ENCODE data around the gene USP30.
"Not testable (repeated sequence)": the region's sequence is repeated elsewhere in the genome, so short reads cannot be mapped to it uniquely, and the experiment has no call there.

USP30 gene, protein sequence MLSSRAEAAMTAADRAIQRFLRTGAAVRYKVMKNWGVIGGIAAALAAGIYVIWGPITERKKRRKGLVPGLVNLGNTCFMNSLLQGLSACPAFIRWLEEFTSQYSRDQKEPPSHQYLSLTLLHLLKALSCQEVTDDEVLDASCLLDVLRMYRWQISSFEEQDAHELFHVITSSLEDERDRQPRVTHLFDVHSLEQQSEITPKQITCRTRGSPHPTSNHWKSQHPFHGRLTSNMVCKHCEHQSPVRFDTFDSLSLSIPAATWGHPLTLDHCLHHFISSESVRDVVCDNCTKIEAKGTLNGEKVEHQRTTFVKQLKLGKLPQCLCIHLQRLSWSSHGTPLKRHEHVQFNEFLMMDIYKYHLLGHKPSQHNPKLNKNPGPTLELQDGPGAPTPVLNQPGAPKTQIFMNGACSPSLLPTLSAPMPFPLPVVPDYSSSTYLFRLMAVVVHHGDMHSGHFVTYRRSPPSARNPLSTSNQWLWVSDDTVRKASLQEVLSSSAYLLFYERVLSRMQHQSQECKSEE

DNA sequence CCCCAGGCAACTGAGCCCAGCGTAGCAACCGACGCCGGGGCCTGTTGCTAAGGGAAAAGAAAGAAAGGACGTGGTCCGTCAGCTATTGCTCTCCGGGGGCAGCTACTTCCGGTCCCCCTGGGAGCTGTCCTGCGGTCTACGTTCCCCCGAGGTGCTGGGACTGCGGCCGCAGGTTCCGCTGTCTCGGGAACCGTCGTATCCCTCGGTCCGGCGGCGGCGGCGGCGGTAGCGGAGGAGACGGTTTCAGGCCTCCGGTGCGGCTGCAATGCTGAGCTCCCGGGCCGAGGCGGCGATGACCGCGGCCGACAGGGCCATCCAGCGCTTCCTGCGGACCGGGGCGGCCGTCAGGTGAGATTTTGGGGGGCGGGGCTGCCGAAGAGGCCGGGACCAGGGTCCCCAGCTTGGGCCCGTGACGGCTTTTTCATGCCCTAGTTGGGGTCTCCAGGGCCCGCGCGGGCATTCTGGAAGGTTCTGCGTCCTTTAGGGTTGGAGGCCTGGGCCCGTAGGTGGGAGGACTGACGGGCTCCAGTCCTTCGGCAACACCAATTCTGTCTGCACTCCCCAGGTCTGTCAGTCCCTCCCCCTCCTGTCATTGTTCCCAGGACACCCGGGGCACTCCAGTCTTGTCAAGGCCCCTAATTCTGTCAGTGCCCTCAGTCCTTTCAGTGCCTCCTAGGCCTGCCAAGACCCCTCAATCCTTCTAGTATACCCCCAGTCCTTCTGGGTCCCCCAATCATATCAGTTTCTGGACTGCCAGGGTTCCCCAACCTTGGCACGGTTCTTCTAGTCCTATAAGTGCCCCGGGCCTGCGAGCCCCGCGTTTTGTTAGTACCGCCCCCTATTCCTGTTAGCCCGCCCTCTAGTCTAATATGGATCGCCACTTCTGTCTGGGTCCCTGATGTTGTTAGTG, at the start of gene USP30:
Gene USP30 (plus strand): TSS at position 163 of the 910 bp plus-strand sequence. CDS start 103 bp downstream, at position 266.
- DNase-seq, result no peak

DNA sequence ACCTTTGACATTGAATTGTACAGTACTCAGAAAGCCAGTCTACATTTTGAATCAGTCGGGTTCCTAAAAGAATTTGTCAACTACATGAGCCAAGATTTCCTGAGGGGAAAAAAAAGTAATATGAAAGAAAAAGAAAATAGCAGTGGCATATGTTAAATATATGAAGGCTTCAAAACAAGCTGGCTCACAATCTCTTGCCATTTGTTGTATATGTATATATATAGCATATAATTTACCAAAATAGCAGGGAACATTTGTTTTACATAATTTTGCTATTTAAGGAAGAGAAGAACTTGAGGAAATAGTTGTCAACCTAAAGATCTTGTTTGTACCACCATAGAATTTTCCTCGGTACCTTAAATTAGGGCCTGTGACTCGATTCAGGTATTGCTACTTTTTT, 48.4 kb upstream of the USP30 start:
- no peak for DNase-seq

DNA sequence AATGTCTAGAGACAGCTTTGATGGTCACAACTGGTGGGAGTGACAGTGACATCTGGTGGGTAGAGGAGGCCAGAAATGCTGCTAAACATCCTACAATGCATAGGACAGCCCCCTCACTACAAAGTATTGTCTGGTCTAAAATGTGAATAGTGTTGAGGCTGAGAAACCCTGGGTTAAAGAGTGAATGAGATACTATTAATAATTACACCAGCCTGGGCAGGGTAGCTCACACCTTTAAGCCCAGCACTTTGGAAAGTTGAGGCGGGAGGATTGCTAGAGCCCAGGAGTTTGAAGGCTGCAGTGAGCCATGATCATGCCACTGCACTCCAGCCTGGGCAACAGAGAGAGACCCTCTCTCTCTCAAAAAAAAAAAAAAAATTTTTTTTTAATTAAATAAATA, 42.6 kb upstream of the USP30 start:
- no peak for DNase-seq

DNA sequence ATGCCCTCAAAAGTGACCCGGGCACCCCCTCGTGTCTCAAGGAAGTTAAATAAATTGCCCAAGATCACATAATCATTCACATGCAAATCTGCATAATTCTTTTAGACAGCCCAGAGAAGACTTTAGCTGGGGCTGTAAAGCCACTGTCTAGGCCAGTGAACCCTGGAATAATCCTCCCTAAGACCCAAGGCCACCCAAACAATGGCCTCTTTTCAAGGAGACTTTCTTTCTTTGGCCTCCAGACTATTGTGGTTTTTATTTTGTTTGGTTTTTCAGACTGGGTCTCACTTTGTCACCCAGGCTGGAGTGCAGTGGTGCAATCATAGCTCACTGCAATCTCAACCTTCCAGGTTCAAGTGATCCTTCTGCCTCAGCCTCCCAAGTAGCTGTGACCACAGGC, 42.1 kb upstream of the USP30 start:
- DNase-seq, result no peak

DNA sequence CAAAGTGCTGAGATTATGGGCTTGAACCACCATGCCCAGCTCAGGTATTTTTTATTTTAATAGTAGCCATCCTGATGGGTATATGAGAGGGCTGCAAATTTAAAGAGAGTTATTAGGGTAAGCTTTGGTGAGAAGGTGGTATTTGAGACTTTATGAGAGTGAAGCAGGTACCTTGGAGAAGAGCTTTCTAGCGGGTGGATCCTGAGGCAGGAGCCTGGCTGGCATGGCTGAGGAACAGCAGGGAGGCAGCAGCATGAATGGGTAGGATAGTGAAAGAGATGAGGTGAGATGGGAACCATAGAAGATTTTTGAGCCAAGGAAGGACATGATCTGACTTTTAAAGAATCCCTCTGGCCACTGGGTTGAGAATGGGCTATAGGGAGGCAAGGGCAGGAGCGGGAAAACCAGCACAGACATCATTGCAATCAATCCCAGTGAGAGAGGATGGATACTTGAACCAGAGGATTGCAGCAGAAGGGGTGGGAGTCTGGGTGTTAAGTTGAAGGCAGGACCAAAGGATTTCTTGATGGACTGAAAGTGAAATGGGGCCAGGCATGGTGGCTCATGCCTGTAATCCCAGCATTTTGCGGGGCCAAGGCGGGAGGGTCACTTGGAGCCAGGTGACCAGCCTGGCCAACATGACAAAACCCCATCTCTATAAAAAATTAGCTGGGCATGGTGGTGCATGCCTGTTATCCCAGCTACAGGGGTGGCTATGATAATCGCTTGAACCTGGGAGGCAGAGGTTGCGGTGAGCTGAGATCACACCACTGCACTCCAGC, 37.2 kb upstream of the USP30 start:
- DNase-seq, result no peak

DNA sequence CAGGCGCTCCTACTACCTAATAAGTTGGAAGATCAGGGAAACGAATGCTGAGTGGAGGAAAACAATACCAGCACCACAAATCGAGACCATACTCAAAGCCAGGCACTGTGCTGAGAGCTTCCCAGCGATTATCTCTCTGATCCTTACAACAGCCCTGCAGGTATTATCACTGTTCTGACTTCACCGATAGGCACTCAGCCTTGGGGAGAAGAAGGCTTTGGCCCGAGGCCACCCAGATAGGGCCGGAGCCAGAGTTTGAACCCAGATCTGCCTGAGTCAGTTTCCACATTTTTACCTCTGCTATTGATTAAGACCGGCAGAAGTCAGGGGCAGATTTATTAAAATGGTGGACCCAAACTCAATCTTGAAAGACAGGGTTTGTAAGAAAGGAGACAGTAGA, 36.4 kb upstream of the USP30 start:
- no peak for DNase-seq

DNA sequence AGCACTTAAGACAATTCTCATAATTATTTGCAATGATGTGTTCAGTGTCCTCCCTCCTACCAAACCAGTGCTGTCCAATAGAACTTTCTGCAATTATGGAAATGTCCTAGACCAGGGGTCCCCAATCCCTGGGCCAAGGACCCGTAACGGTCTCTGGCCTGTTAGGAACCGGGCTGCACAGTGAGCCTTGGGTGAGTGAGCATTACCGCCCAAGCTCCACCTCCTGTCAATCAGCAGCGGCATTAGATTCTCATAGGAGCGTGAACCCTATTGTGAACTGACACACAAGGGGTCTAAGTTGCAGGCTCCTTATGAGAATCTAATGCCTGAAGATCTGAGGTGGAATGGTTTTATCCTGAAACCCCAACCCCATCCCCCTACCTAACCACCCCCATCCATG, 35.4 kb upstream of the USP30 start:
- DNase-seq, result no peak

DNA sequence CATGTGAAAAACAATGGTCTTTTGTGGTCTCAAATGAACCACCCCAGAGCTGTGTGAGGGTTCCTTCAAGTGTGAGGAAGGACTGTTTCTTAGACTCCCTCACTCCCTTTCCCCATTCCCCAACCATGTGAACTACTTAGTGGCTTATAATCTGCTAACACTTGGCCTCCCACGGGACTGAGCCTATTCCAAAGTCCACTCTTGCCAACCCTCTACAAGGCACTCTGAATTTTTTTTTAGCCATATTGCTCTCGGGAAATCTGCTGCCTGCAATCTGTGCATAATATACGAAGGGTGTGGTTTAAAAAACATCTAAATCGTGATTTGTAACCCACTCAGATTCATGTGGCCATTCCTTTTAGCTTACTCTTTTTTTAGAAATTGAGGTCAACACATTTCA, 34.1 kb upstream of the USP30 start:
- DNase-seq, result no peak

DNA sequence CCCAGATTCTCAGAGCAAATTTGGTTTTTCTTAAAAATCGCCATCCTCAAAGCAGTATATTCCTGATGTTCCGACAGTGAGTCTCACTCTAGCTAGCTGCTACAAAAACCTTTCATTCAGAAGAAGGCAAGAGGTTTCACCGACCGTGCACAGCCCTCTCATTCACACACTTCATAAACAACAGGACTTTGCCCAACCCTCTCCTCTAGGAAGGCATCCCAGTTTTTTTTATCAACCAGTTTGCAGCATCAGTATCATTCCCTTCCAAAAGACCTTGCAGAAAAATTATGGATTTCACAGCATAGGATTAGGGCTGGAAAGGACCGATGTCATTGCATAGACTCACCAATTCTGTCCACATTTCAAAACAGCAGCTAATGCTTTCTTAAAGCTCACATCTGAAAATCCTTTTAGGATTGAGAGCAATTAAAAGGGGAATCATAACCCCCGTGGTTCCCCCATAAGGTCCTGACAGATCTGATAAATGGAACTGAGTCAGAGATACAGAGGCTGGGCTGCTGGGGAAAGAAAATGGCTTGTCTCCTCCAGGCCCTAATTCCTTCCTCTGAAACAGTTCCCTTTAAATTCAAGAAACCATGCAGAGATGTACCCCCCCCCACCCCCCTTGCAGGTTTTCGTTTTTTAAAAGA, 32.1 kb upstream of the USP30 start:
- DNase-seq, result no peak

DNA sequence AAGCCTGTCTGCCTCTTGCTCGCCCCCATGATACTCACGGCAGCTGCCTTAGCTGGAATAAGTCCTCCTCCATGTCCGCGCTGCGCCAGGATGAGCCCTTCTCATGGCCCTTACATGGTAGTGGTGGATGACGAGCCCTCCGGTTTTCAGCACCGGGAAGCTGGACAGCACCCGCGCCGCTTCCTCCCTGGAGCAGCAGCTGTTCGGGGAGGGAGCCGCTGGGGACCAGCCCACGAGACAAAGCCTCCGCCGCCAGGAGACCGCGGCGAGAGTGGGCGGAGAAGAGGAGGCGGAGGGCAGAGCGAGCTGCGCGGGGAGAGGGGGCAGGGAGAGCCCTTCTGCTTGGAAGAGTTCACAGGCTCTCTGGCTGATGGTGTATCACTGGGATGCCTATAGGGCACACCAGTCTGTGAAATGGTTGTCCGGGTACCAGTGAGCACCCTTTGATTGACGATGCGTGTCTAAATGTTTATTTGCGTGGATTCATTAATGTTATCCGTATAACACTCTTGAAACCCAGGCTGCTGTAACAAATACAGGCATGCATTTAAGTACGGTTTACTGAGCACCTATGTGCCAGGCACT, 31.5 kb upstream of the USP30 start, which contains the start of gene SVOP:
Gene SVOP (minus strand): TSS at position 273 of the 585 bp plus-strand sequence. CDS start 200 bp downstream, at position 73.
- DNase-seq, result peak; percentile 29

DNA sequence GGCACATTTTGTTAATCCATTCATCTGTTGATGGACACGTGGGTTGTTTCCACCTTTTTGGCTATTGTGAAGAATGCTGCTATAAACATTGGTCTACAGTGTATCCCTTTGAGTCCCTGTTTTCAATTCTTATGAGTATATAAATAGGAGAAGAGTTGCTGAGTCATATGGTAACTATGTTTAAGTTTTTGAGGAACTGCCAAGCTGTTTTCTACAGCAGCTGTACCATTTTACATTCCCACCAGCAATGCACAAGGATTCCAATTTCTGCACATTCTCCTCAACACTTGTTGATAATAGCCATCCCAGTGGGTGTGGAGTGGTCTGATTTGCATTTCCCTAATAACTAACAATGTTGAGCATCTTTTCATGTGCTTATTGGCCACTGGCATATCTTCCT, 24.6 kb upstream of the USP30 start:
- DNase-seq, result no peak

DNA sequence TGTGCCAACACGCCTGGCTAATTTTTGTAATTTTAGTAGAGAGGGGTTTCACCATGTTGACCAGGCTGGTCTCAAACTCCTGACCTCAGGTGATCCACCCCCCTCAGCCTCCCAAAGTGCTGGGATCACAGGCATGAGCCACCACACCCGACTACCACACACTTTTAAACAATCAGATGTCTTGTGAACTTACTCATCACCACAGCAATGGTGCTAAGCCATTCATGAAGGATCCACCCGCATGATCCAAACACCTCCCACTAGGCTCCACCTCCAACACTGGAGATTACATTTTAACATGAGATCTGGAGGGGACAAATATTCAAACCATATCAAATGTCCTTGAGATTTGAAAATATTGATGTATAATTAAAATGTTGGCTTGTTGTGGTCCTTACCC, 23.8 kb upstream of the USP30 start:
- DNase-seq, result not testable (repeated sequence)

DNA sequence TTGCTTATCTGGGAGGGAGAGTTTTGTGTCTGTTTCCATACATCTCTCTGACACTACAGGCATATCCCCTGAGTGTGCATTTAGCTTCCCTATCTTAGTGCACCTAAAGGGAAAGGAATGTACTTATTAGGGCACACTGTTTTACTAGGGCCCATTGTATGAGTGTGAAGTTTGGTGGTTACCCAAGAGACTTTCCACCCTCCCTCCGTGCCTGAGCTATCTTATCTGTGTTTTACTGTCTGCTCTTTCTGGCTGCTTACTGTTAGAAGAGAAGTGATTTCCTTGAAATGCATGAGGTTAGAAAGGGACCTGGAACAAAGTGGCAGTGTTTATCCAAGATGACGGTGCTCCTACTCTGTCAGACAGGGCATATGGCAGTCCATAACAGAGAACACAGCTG, 23.0 kb upstream of the USP30 start:
- DNase-seq, result no peak

DNA sequence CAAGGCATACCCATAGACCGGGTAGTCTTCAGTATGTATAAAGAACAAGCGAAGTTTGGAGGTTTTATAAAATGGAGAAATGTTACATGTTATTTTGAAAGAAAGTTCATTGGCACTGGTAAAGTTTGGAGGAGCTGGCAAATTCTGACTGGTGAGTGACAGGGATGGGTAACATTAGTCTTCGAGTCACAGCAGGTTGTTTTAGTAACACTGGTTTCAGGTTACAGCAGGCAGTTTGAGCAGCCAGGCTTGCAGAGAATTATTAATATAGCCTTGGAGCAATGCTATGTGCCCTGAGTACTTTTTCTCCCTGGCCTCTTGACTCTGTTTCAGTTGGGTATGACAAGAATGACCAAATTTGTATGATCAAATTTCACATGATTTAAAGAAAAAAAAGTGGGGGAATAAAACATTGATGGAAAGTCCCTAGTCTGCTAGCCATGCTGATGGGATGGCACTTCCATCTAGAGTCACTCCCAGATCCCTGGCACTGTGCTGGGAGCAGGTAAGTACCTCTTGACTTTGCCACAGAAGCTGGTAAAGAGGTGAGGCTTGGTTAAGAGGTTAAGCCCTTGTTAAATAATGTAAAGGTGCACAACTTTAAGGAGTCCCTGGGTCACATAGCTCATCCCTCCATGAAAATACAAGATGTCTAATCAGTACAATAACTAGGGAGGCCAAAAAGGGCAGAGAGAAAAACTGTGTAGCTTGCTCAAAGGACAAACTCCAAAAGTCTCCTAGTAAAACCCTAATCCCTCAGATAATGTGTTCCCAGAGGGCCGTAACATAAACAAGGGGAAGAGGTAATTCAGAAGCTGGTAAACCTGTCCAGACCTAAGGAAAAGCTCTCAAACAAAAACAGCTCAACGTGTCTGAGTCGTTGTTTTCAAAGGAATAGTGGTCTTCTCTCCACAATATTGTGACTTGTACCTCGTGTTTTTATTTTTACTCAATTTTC, 18.9 kb upstream of the USP30 start:
- no peak for DNase-seq

DNA sequence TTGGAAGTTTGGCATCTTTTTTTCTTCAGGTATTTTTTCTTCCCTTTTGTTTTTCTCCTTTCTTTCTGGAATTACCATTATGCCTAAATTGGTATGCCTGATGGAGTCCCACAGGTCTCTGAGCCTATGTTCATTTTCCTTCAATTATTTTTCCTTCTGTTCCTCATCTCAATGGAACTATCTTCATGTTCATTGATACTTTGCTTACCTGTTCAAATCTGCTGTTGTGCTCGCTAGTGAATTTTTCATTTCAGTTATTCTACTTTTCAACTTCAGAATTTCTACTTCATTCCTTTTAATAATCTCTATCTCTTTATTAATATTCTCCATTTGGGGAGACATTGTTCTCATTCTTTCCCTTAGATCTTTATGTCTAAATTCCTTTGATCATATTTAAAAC, 15.4 kb upstream of the USP30 start:
- no peak for DNase-seq

DNA sequence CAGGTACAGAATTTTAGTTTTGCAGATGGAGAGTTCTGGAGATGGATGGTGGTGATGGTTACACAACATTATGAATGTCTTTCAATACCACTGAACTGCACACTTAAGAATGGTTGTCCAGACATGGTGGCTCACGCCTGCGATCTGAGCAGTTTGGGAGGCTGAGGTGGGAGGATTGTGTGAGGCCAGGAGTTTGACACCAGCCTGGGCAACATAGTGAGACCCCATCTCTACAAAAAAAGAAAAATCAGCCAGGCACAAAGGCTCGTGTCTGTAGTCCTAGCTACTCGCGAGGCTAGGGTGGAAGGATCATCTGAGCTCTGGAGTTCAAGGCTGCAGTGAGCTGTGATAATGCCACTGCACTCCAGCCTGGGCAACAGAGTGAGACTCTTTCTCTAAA, 8.1 kb upstream of the USP30 start:
- no peak for DNase-seq

DNA sequence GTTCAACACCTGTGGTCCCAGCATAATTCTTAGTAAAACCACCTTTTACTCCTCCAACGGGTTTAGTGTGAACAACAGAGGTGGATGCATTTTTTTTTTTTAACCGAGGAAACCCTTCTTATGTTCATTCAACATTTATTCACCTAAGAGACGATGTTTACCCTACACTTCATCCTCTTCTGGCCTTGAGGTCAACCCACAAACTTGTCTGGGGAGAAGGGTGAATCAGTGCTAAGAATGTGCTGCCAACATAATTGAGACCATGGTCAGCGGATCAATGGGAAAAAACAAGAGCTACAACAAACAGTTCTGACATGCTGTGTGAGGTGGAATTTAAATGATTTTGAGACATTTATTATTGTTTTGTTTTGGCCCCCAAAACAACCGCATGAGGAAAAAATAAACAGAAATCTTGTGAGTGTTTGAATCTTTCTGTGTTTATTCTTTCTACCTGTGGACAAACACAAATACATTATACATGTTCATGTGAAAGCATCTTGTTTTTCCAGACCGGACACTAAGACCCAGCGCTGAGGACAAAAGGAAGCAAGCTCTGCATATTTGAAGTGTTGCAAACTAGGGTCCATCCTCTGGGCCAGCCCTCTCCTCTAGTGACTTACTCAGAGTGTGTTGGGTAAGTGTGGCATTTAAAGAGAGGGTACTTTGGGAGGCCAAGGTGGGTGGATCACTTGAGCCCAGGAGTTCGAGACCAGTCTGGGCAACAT, 5.1 kb upstream of the USP30 start:
- no peak for DNase-seq

DNA sequence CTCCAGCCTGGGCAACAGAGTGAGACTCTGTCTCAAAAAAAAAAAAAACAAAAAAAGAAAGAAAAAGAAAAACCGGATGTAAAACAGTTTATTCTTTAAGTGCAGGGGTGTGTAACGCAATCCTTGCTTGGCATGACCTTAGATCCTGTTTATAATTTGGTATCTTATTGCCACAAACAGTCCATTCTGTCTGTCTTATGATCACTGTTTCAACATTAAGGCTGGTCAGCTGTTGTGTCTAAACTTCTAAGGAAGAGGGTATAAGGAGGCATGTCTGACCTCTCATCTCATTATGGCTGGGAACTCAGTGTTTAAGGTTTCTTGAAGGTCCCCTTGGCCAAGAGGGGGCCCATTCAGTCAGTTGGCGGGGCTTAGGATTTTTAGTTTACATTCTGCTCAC, 3.7 kb upstream of the USP30 start:
- DNase-seq, result not testable (repeated sequence)

DNA sequence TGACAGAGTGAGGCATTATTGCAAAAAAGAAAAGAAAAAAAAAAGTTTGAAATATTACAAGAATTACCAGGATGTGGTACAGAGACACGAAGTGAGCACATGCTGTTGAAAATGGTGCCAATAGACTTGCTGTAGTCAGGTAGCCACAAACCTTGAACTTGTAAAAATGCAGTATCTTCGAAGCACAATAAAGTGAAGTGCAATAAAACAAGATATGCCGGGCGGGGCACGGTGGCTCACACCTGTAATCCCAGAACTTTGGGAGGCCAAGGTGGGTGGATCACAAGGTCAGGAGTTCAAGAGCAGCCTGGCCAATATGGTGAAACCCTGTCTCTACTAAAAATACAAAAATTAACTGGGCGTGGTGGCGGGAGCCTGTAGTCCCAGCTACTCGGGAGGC, 2.6 kb upstream of the USP30 start:
- DNase-seq, result not testable (repeated sequence)

DNA sequence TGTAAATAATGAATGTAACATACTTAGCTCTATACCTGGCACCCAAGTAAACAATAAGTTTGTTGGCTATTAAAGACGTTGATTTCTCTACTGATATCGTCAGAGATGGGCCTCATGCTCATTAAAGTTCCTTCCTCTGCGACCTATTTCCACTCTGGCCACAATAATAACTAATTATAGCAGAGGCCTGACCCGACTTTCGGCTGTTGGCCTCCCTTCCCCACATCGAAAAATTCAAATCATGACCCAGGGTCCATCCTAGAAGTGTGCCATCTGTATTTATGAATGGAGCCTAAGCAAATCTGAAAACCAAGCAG, 321 bp upstream of the USP30 start:
- DNase-seq, result no peak

All from NCI-H2081 treated with DMSO at 0.1 percent for 48 hours (cell line).